Measurements from ENCODE around the gene OSGEP. TPM values are rescaled to one million over a fixed set of nuclear protein-coding genes. Genes with fewer than 3 reads are reported as not detected.
"Not testable (repeated sequence)": the region's sequence is repeated elsewhere in the genome, so short reads cannot be mapped to it uniquely, and the experiment has no call there.

OSGEP gene
- total RNA-seq, 6 experiments from 2014 or later = 11.2 to 43.8 (median 14.4) TPM

GRCh38 chr14:20446889-20447288 is 7.7 kb downstream of the OSGEP start:
- TF ChIP-seq POLR2A (IDR thresholded peaks at IDR 0.05) (no peak), CTCF (IDR thresholded peaks at IDR 0.05) (no peak)
- no peak for DNase-seq
- Histone ChIP-seq H3K4me3 (no peak overlapping the region), H3K36me3 (peaks cover 0 to 60% (median 30%) of the 10 kb centered on the region in 4 donors), H3K27ac (no peak overlapping the region), H3K27me3 (no peaks in the 10 kb centered on the region), H3K4me1 (no peaks in the 10 kb centered on the region), H3K9me3 (no peaks in the 10 kb centered on the region)
- WGBS (ENCODE audit: insufficient coverage, low coverage, low lambda C conversion rate, missing lambda C conversion rate) = 89% methylated on average over 5 of the region's 5 CpGs
- intact Hi-C loops (cut with DNase I) = no loop called here
- ATAC-seq = no peak

- ATAC-seq; DNase-seq; H3K4me1 ChIP-seq; intact Hi-C loops (cut with DNase I); H3K9me3 ChIP-seq; H3K27ac ChIP-seq; H3K4me3 ChIP-seq; H3K27me3 ChIP-seq: not testable (repeated sequence)
- peaks cover 0 to 29% (median 17%) of the 10 kb centered on the region in 4 donors for H3K36me3 ChIP-seq
- WGBS (ENCODE audit: insufficient coverage, low coverage, low lambda C conversion rate, missing lambda C conversion rate) = 50% methylated on average over 2 of the region's 4 CpGs
Observed at GRCh38 chr14:20443650-20444049, 11.0 kb downstream of the OSGEP start.

- Histone ChIP-seq H3K4me3 (no peak overlapping the region), H3K9me3 (no peaks in the 10 kb centered on the region), H3K27me3 (no peaks in the 10 kb centered on the region), H3K27ac (no peak overlapping the region), H3K4me1 (no peaks in the 10 kb centered on the region), H3K36me3 (peaks cover 0 to 8% (median 3%) of the 10 kb centered on the region in 4 donors)
- TF ChIP-seq POLR2A (IDR thresholded peaks at IDR 0.05) (no peak), CTCF (IDR thresholded peaks at IDR 0.05) (no peak)
- intact Hi-C loops (cut with DNase I) = no loop called here
- ATAC-seq (peak in 1 of 4 donors; percentile 20), DNase-seq (no peak)
- 77% methylated on average over 2 of the region's 2 CpGs for WGBS (ENCODE audit: insufficient coverage, low coverage, low lambda C conversion rate, missing lambda C conversion rate)
Observed at GRCh38 chr14:20441461-20441860, 13.2 kb downstream of the OSGEP start.

- Histone ChIP-seq H3K4me3 (no peak overlapping the region), H3K9me3 (no peaks in the 10 kb centered on the region), H3K27ac (no peak overlapping the region), H3K27me3 (no peaks in the 10 kb centered on the region), H3K36me3 (peaks cover 0 to 2% (median 0%) of the 10 kb centered on the region in 4 donors), H3K4me1 (no peaks in the 10 kb centered on the region)
- TF ChIP-seq CTCF (IDR thresholded peaks at IDR 0.05) = no peak
- TF ChIP-seq POLR2A (IDR thresholded peaks at IDR 0.05) = no peak
- intact Hi-C loops (cut with DNase I) = no loop called here
- WGBS (ENCODE audit: insufficient coverage, low coverage, low lambda C conversion rate, missing lambda C conversion rate) = 46% methylated on average over 4 of the region's 5 CpGs
- ATAC-seq (peak in 2 of 4 donors; percentile 15 to 21), DNase-seq (no peak)
Observed at GRCh38 chr14:20440882-20441281, 13.7 kb downstream of the OSGEP start.

GRCh38 chr14:20440465-20440864 is 14.1 kb downstream of the OSGEP start:
- TF ChIP-seq CTCF (IDR thresholded peaks at IDR 0.05) (no peak), POLR2A (IDR thresholded peaks at IDR 0.05) (no peak)
- no peaks in the 10 kb centered on the region for H3K9me3 ChIP-seq
- H3K36me3 ChIP-seq = no peaks in the 10 kb centered on the region
- no peak for ATAC-seq
- H3K4me3 ChIP-seq = no peak overlapping the region
- H3K27me3 ChIP-seq = no peaks in the 10 kb centered on the region
- 78% methylated on average over 5 of the region's 5 CpGs for WGBS (ENCODE audit: insufficient coverage, low coverage, low lambda C conversion rate, missing lambda C conversion rate)
- no peaks in the 10 kb centered on the region for H3K4me1 ChIP-seq
- DNase-seq = no peak
- H3K27ac ChIP-seq = no peak overlapping the region
- intact Hi-C loops (cut with DNase I) = no loop called here
